ENCODE measurements around the gene KIF14.

KIF14 gene

GRCh38 chr1:200620273-200621131 lies at the start of gene KIF14:
Gene KIF14 (minus strand): TSS chr1:200620751. CDS start chr1:200618723, 2,028 bp downstream.
- DNase-seq: peak; percentile 94

GRCh38 chr1:200669314-200670241 lies 49.0 kb upstream of the KIF14 start, which contains the start of gene DDX59:
Gene DDX59 (minus strand): TSS chr1:200669907. CDS start chr1:200666740, 3,167 bp downstream.
- DNase-seq: peak; percentile 98

- DNase-seq: no peak
These were observed 48.2 kb upstream of the KIF14 start for GRCh38 chr1:200668514-200669313.

- DNase-seq: no peak
These were observed 45.8 kb upstream of the KIF14 start for GRCh38 chr1:200666309-200666708.

GRCh38 chr1:200665861-200666260 lies 45.3 kb upstream of the KIF14 start:
- no peak for DNase-seq

- DNase-seq: no peak
These were observed 40.2 kb upstream of the KIF14 start for GRCh38 chr1:200660719-200661118.

GRCh38 chr1:200659269-200659668 lies 38.7 kb upstream of the KIF14 start:
- no peak for DNase-seq

- no peak for DNase-seq
These were observed 37.7 kb upstream of the KIF14 start for GRCh38 chr1:200658037-200658818.

- peak; percentile 62 for DNase-seq
These were observed 34.1 kb upstream of the KIF14 start for GRCh38 chr1:200654660-200655059.

GRCh38 chr1:200653022-200653462 lies 32.5 kb upstream of the KIF14 start:
- no peak for DNase-seq

GRCh38 chr1:200652378-200652777 lies 31.8 kb upstream of the KIF14 start:
- DNase-seq: no peak

- peak; percentile 86 for DNase-seq
These were observed 26.0 kb upstream of the KIF14 start for GRCh38 chr1:200646515-200646914.

GRCh38 chr1:200644021-200644420 lies 23.5 kb upstream of the KIF14 start:
- DNase-seq: no peak

GRCh38 chr1:200642481-200642880 lies 21.9 kb upstream of the KIF14 start:
- DNase-seq: peak; percentile 67

GRCh38 chr1:200640963-200641401 lies 20.4 kb upstream of the KIF14 start:
- no peak for DNase-seq

- no peak for DNase-seq
These were observed 19.9 kb upstream of the KIF14 start for GRCh38 chr1:200640373-200640962.

GRCh38 chr1:200638073-200638472 lies 17.5 kb upstream of the KIF14 start:
- DNase-seq: no peak

- DNase-seq: no peak
These were observed 16.1 kb upstream of the KIF14 start for GRCh38 chr1:200636681-200637080.

- no peak for DNase-seq
These were observed 13.9 kb upstream of the KIF14 start for GRCh38 chr1:200634261-200635122.

- no peak for DNase-seq
These were observed 10.8 kb upstream of the KIF14 start for GRCh38 chr1:200631375-200631774.

All from suppressor macrophage treated with lipopolysaccharide for 4 hours (primary cell).